HepG2 (cell line): ENCODE results near the gene CCDC174. TPM values are rescaled to one million over a fixed set of nuclear protein-coding genes. Genes with fewer than 3 reads are reported as not detected.

Experiments
- ARNTL ChIP-seq: sonication (generic); formaldehyde crosslinking; IDR thresholded peaks from 2 replicates; pipeline ENCODE4 v1.4.0; 2020; ENCODE audit warnings: mild to moderate bottlenecking, missing genetic modification reagents
- BCL6 ChIP-seq: IDR thresholded peaks from 2 replicates; pipeline ENCODE4 v1.6.1; 2016; ENCODE audit warnings: missing genetic modification reagents, missing compliant biosample characterization
- CBX5 ChIP-seq: sonication (generic); formaldehyde crosslinking; IDR thresholded peaks from 2 replicates; pipeline ENCODE4 v1.4.0; 2020; ENCODE audit warnings: missing genetic modification reagents, borderline replicate concordance
- CHD4 ChIP-seq: fragments of 200-600 bp; sonication (generic); IDR thresholded peaks from 2 replicates; pipeline ENCODE4 v1.7.0; 2017; ENCODE audit warnings: mild to moderate bottlenecking, low read length, borderline replicate concordance
- CREB1 ChIP-seq, 2 experiments: fragments of 450-650 bp in 1 of 2; IDR thresholded peaks; 2 replicates each; pipeline ENCODE4 v1.6.1; 2016 to 2017; ENCODE audit warnings: control low read depth in 1 of 2, mild to moderate bottlenecking in 1 of 2, missing compliant biosample characterization in 1 of 2, missing genetic modification characterization in 1 of 2
- GMEB1 ChIP-seq: sonication (generic); formaldehyde crosslinking; IDR thresholded peaks from 2 replicates; pipeline ENCODE4 v1.5.1; 2020; ENCODE audit warnings: missing genetic modification reagents, mild to moderate bottlenecking, borderline replicate concordance
- HOXA3 ChIP-seq: sonication (generic); formaldehyde crosslinking; IDR thresholded peaks from 2 replicates; pipeline ENCODE4 v1.5.0; 2020; ENCODE audit warnings: missing genetic modification reagents
- KDM3A ChIP-seq: IDR thresholded peaks from 2 replicates; pipeline ENCODE4 v1.6.1; 2018; ENCODE audit warnings: low read depth, missing compliant biosample characterization
- KLF16 ChIP-seq, 2 experiments: sonication (generic) in 1 of 2; formaldehyde crosslinking in 1 of 2; IDR thresholded peaks; 2 replicates each; pipeline versions ENCODE4 v1.6.1 to v1.8.0; 2016 to 2023; ENCODE audit warnings: missing genetic modification reagents in 2 of 2, missing compliant biosample characterization in 1 of 2
- LCORL ChIP-seq, 2 experiments: fragments of 450-650 bp in 1 of 2; sonication (generic) in 1 of 2; formaldehyde crosslinking in 1 of 2; IDR thresholded peaks; 2 replicates each; pipeline versions ENCODE4 v1.5.0 to v1.6.1; 2017 to 2020; ENCODE audit warnings: antibody characterized with exemption in 1 of 2, missing genetic modification reagents in 1 of 2
- NR2F1 ChIP-seq, 2 experiments: fragments of 450-650 bp in 1 of 2; formaldehyde crosslinking in 1 of 2; IDR thresholded peaks; 2 replicates each; pipeline versions ENCODE4 v1.5.0 to v1.6.1; 2016 to 2020; ENCODE audit warnings: mild to moderate bottlenecking in 1 of 2, missing compliant biosample characterization in 1 of 2, missing genetic modification reagents in 1 of 2, moderate library complexity in 1 of 2
- TGIF2 ChIP-seq: IDR thresholded peaks from 2 replicates; pipeline ENCODE4 v1.6.1; 2016; ENCODE audit warnings: control low read depth, missing compliant biosample characterization
- THAP11 ChIP-seq: IDR thresholded peaks from 2 replicates; pipeline ENCODE4 v1.6.1; 2016; ENCODE audit warnings: missing biosample characterization, missing genetic modification reagents
- ZFP37 ChIP-seq: sonication (generic); formaldehyde crosslinking; IDR thresholded peaks from 2 replicates; pipeline ENCODE4 v1.4.0; 2020; ENCODE audit warnings: missing genetic modification reagents, borderline replicate concordance
- ZFX ChIP-seq: sonication (generic); formaldehyde crosslinking; IDR thresholded peaks from 2 replicates; pipeline ENCODE4 v1.4.0; 2020; ENCODE audit warnings: mild to moderate bottlenecking, low read depth, missing genetic modification reagents, moderate library complexity
- ZNF224 ChIP-seq: sonication (generic); formaldehyde crosslinking; IDR thresholded peaks from 2 replicates; pipeline ENCODE4 v1.5.0; 2020; ENCODE audit warnings: mild to moderate bottlenecking, missing genetic modification reagents
- ZNF329 ChIP-seq: sonication (generic); formaldehyde crosslinking; IDR thresholded peaks from 2 replicates; pipeline ENCODE4 v1.9.0; 2021; ENCODE audit warnings: low read depth, mild to moderate bottlenecking, missing genetic modification reagents
- ZNF772 ChIP-seq: sonication (generic); formaldehyde crosslinking; IDR thresholded peaks from 2 replicates; pipeline ENCODE4 v1.5.0; 2020; ENCODE audit warnings: mild to moderate bottlenecking, missing genetic modification reagents
- ZSCAN25 ChIP-seq: sonication (generic); formaldehyde crosslinking; IDR thresholded peaks from 2 replicates; pipeline ENCODE4 v1.8.0; 2022; ENCODE audit warnings: mild to moderate bottlenecking, missing genetic modification reagents
- polyA plus RNA-seq, 8 experiments: library from polyadenylated mRNA; depleted of rRNA in 3 of 8; stranded (reverse) in 7 of 8; unstranded in 1 of 8; fragments of >200 nt; fragmentation: Illumina TruSeq in 4 of 8; extraction: Trizol in 4 of 8; gene quantifications; 2 replicates each; pipeline versions ENCODE4 v1.2.1 to v1.2.3, GENCODE V29; 2011 to 2016; ENCODE audit warnings: low read depth in 4 of 8, missing spikeins in 1 of 8, mixed read lengths in 1 of 8; ENCODE audit not compliant: insufficient read depth in 1 of 8
- total RNA-seq, 5 experiments: library from RNA; depleted of rRNA; stranded (reverse); fragments of >200 nt; fragmentation: Illumina TruSeq; extraction: Trizol; gene quantifications; 2 replicates each; pipeline ENCODE4 v1.2.3, GENCODE V29; 2016; ENCODE audit warnings: low read depth in 1 of 5
- TF ChIP-seq, protein P1 (sequence below): sonication (generic); formaldehyde crosslinking; IDR thresholded peaks from 2 replicates; pipeline ENCODE4 v1.4.0; 2020; ENCODE audit warnings: missing genetic modification reagents, mild to moderate bottlenecking, borderline replicate concordance
- TF ChIP-seq, protein P2 (sequence below): sonication (generic); formaldehyde crosslinking; IDR thresholded peaks from 2 replicates; pipeline ENCODE4 v1.4.0; 2020; ENCODE audit warnings: missing genetic modification reagents

The CCDC174 gene
- total and polyA plus RNA-seq, 2 of the 13 experiments (the other 11 are each of a cell fraction or from before 2014, with no cell fraction given), result 5.4 to 11.0 TPM

DNA sequence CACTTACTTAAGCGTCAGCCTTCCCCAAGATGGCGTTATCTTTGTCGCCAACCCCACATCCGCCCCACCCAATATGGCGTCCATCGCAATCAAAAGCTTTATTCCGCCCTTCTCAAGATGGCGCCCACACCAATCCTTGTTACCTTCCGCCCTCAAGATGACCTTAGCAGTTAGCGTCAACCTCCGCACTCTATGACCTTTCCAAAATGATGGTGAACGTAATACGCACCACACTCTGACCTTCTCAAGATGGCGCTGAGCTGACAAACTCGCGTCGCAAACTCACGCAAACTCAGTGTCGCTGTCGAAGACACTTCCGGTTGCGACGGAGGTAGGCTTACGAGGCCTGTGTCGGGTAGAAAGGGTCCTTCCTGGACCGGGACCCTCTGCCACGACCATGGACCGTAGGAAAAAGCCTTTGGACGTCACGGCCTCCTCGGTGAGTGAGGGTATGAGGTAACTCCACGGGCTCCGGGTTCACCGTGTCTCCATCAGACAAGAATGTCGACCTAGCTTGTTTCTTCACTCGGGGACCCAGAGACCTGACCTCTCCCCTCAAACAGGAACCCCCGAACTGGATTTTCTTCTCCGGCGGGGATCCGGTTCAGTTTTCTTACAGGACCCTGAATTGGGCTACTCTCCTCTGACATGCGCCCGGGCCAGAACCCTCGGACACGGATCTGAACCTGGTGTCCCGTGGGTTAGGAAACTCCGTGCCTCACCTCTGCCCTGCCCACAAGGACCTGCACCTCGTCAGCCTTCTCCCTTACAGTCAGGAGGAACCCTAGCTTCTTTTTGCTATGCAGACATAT is at the start of gene CCDC174 (continued):
- TF ChIP-seq ZNF329 (CRISPR knock-in tag) (peak; percentile 57; the same call in 1 of the 2 replicates), ZFX (peak; percentile 99), CBX5 (CRISPR knock-in tag) (peak; percentile 87), ZFP37 (CRISPR knock-in tag) (no peak), NR2F1 (CRISPR knock-in tag; IDR thresholded peaks at IDR 0.05) (peak; percentile 65 to 71), CREB1 (IDR thresholded peaks at IDR 0.05) (peak; percentile 94), CREB1 (CRISPR knock-in tag; IDR thresholded peaks at IDR 0.05) (peak; percentile 98), BCL6 (CRISPR knock-in tag) (peak; percentile 36), ZNF224 (CRISPR knock-in tag) (0 out of 2 replicates have a peak, but pooled peaks have one; percentile 8), ZSCAN25 (CRISPR knock-in tag) (peak; percentile 77; the same call in 1 of the 2 replicates), TGIF2 (CRISPR knock-in tag) (0 out of 2 replicates have a peak, but pooled peaks have one; percentile 75), HOXA3 (CRISPR knock-in tag) (peak; percentile 100), THAP11 (peak; percentile 96), ZNF772 (peak; percentile 88), KLF16 (CRISPR knock-in tag; IDR thresholded peaks at IDR 0.05) (peak in 1 of 2 experiments; percentile 87; a peak in 2 of 4 replicates), ARNTL (CRISPR knock-in tag) (peak; percentile 36; the same call in 1 of the 2 replicates), CHD4 (no peak), KDM3A (0 out of 2 replicates have a peak, but pooled peaks have one; percentile 71), GMEB1 (CRISPR knock-in tag) (peak; percentile 98), LCORL (IDR thresholded peaks at IDR 0.05) (peak; percentile 49; the same call in 1 of the 2 replicates), LCORL (CRISPR knock-in tag; IDR thresholded peaks at IDR 0.05) (peak; percentile 61; the same call in 1 of the 2 replicates)
- TF ChIP-seq, protein P1, sequence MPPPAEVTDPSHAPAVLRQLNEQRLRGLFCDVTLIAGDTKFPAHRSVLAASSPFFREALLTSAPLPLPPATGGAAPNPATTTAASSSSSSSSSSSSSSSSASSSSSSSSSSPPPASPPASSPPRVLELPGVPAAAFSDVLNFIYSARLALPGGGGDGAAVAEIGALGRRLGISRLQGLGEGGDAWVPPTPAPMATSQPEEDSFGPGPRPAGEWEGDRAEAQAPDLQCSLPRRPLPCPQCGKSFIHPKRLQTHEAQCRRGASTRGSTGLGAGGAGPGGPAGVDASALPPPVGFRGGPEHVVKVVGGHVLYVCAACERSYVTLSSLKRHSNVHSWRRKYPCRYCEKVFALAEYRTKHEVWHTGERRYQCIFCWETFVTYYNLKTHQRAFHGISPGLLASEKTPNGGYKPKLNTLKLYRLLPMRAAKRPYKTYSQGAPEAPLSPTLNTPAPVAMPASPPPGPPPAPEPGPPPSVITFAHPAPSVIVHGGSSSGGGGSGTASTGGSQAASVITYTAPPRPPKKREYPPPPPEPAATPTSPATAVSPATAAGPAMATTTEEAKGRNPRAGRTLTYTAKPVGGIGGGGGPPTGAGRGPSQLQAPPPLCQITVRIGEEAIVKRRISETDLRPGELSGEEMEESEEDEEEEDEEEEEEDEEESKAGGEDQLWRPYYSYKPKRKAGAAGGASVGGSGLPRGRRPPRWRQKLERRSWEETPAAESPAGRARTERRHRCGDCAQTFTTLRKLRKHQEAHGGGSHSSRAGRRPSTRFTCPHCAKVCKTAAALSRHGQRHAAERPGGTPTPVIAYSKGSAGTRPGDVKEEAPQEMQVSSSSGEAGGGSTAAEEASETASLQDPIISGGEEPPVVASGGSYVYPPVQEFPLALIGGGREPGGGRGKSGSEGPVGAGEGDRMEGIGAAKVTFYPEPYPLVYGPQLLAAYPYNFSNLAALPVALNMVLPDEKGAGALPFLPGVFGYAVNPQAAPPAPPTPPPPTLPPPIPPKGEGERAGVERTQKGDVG (CRISPR knock-in tag), result no peak
- TF ChIP-seq, protein P2, sequence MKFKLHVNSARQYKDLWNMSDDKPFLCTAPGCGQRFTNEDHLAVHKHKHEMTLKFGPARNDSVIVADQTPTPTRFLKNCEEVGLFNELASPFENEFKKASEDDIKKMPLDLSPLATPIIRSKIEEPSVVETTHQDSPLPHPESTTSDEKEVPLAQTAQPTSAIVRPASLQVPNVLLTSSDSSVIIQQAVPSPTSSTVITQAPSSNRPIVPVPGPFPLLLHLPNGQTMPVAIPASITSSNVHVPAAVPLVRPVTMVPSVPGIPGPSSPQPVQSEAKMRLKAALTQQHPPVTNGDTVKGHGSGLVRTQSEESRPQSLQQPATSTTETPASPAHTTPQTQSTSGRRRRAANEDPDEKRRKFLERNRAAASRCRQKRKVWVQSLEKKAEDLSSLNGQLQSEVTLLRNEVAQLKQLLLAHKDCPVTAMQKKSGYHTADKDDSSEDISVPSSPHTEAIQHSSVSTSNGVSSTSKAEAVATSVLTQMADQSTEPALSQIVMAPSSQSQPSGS (CRISPR knock-in tag), result peak; percentile 88
